Parathyroid adenoma (tissue), 2 donors: ENCODE measurements around the gene DLGAP4.

Source experiments
- H2AFZ ChIP-seq: fragments of 300-600 bp; sonication (generic); one replicate; pipeline ENCODE4 v1.7.0; 2017; ENCODE audit warnings: antibody characterized with exemption, mild to moderate bottlenecking
- H3K27ac ChIP-seq: fragments of 300-600 bp; sonication (generic); one replicate; pipeline ENCODE4 v1.7.0; 2017
- H3K27me3 ChIP-seq: fragments of 300-600 bp; sonication (generic); one replicate; pipeline ENCODE4 v1.7.0; 2017; ENCODE audit warnings: low read length; ENCODE audit not compliant: control insufficient read depth, insufficient read depth
- H3K36me3 ChIP-seq: fragments of 300-600 bp; sonication (generic); one replicate; pipeline ENCODE4 v1.7.0; 2017; ENCODE audit warnings: low read length; ENCODE audit not compliant: control insufficient read depth, insufficient read depth
- H3K4me1 ChIP-seq: fragments of 300-600 bp; sonication (generic); one replicate; pipeline ENCODE4 v1.7.0; 2017; ENCODE audit warnings: control low read depth
- H3K4me2 ChIP-seq: fragments of 300-600 bp; sonication (generic); one replicate; pipeline ENCODE4 v1.7.0; 2017; ENCODE audit warnings: low read length
- H3K4me3 ChIP-seq: fragments of 300-600 bp; sonication (generic); one replicate; pipeline ENCODE4 v1.7.0; 2017; ENCODE audit warnings: low read depth, low read length
- H3K79me2 ChIP-seq: fragments of 300-600 bp; sonication (generic); one replicate; pipeline ENCODE4 v1.7.0; 2017; ENCODE audit warnings: control low read depth
- H3K9ac ChIP-seq: fragments of 300-600 bp; sonication (generic); one replicate; pipeline ENCODE4 v1.7.0; 2017; ENCODE audit warnings: mild to moderate bottlenecking
- H3K9me3 ChIP-seq: fragments of 300-600 bp; sonication (generic); one replicate; pipeline ENCODE4 v1.7.0; 2017; ENCODE audit warnings: low read length; ENCODE audit not compliant: control insufficient read depth
- CTCF ChIP-seq: fragments of 300-600 bp; sonication (generic); IDR thresholded peaks from one replicate; pipeline ENCODE4 v1.7.0; 2017; ENCODE audit warnings: antibody characterized with exemption, mild to moderate bottlenecking
- donor health status: primary hyperparathyroidism.

The DLGAP4 gene

GRCh38 chr20:36392989-36393388 is 86.8 kb downstream of the DLGAP4 start:
- no peak overlapping the region for H3K4me3 ChIP-seq
- no peaks in the 10 kb centered on the region for H3K36me3 ChIP-seq
- H3K9me3 ChIP-seq = no peaks in the 10 kb centered on the region
- H3K4me1 ChIP-seq = no peaks in the 10 kb centered on the region
- no peak overlapping the region for H2AFZ ChIP-seq
- H3K27me3 ChIP-seq = no peaks in the 10 kb centered on the region
- no peak overlapping the region for H3K27ac ChIP-seq
- H3K9ac ChIP-seq = no peak overlapping the region
- H3K79me2 ChIP-seq = no peaks in the 10 kb centered on the region
- TF ChIP-seq CTCF = no peak
- no peak overlapping the region for H3K4me2 ChIP-seq

GRCh38 chr20:36394340-36394965 is 88.3 kb downstream of the DLGAP4 start:
- Histone ChIP-seq H3K4me1 (no peaks in the 10 kb centered on the region), H3K79me2 (no peaks in the 10 kb centered on the region), H3K9ac (no peak overlapping the region), H3K9me3 (no peaks in the 10 kb centered on the region), H3K27ac (no peak overlapping the region), H3K4me3 (no peak overlapping the region), H3K4me2 (no peak overlapping the region), H3K36me3 (no peaks in the 10 kb centered on the region), H3K27me3 (no peaks in the 10 kb centered on the region), H2AFZ (no peak overlapping the region)
- no peak for TF ChIP-seq CTCF

DNA sequence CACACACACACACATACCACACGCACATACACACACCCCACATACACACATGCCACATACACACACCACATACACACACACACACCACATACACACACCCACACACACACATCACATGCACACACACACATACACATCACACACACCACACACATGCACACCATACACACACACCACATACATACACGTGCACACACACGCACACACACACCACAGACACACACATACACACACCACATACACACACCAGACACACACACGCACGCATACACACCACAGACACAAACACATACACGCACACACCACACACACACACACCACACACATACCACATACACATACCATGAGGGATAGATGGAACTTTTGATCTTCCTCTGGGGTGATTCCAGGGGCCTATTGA is 90.2 kb downstream of the DLGAP4 start:
- Histone ChIP-seq H3K4me1 (no peaks in the 10 kb centered on the region), H3K9me3 (no peaks in the 10 kb centered on the region), H3K36me3 (no peaks in the 10 kb centered on the region), H3K27me3 (no peaks in the 10 kb centered on the region), H3K4me2 (no peak overlapping the region), H3K27ac (no peak overlapping the region), H3K4me3 (no peak overlapping the region), H3K79me2 (no peaks in the 10 kb centered on the region), H3K9ac (no peak overlapping the region), H2AFZ (no peak overlapping the region)
- no peak for TF ChIP-seq CTCF

DNA sequence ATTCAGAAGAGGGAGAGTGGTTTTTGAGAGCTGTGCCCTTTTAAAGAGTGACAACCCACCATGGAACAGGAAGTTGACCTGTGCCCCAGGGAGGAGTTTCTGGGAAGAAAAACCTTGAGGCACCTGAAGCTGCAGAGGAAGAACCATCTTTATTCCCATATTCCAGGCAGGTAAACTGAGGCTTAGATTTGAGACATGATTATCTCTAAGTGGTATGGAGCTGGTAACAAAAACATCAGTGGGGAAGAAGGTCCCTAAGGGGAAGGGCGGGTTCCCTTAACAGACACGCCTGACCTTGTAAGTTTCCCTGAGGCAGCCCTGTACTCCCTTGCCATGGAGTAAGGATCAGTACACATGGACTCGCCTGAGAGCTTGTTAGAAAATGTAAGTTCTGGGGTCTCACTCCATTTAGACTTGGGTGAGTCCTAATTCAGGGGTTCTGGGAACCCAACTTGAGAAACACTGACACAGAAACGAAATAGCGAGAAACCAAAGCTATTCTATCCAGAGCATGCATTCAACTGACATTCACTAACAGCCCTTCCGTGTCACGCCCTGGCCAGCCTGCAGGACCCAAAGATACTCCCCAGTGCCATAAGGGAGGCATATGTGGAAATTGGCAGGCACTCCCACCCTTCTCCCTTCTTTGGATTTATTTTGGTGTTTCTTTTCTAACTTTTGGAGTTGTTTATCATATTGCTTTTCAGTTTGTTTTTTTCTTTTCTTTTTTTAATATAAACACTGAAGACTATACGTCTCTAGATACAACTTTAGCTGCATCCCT is 90.9 kb downstream of the DLGAP4 start:
- no peak overlapping the region for H3K4me3 ChIP-seq
- no peaks in the 10 kb centered on the region for H3K79me2 ChIP-seq
- H3K27me3 ChIP-seq = no peaks in the 10 kb centered on the region
- H2AFZ ChIP-seq = no peak overlapping the region
- no peak for TF ChIP-seq CTCF
- H3K4me2 ChIP-seq = no peak overlapping the region
- H3K4me1 ChIP-seq = no peaks in the 10 kb centered on the region
- H3K9me3 ChIP-seq = no peaks in the 10 kb centered on the region
- no peak overlapping the region for H3K9ac ChIP-seq
- H3K27ac ChIP-seq = no peak overlapping the region
- no peaks in the 10 kb centered on the region for H3K36me3 ChIP-seq

GRCh38 chr20:36398515-36398914 is 92.4 kb downstream of the DLGAP4 start:
- H3K79me2 ChIP-seq = no peaks in the 10 kb centered on the region
- H3K9ac ChIP-seq = no peak overlapping the region
- no peaks in the 10 kb centered on the region for H3K9me3 ChIP-seq
- no peaks in the 10 kb centered on the region for H3K27me3 ChIP-seq
- no peak overlapping the region for H3K4me3 ChIP-seq
- no peak overlapping the region for H3K4me2 ChIP-seq
- no peak overlapping the region for H2AFZ ChIP-seq
- no peak for TF ChIP-seq CTCF
- no peak overlapping the region for H3K27ac ChIP-seq
- H3K4me1 ChIP-seq = no peaks in the 10 kb centered on the region
- H3K36me3 ChIP-seq = no peaks in the 10 kb centered on the region
